Osteocyte (in vitro differentiated cells): ENCODE data around the gene COL15A1. TPM values are rescaled to one million over a fixed set of nuclear protein-coding genes. Genes with fewer than 3 reads are reported as not detected.
"Not testable (repeated sequence)": the region's sequence is repeated elsewhere in the genome, so short reads cannot be mapped to it uniquely, and the experiment has no call there.

Experiments used
- DNase-seq: peaks from one replicate; pipeline ENCODE4 v3.0.0; 2021; ENCODE audit warnings: mixed read lengths; ENCODE audit not compliant: unreplicated experiment; ENCODE audit errors: extremely low spot score
- H3K27ac Mint-ChIP-seq: one replicate; pipeline ENCODE4 v1.8.0; 2021; ENCODE audit warnings: mild to moderate bottlenecking, mixed read lengths; ENCODE audit not compliant: unreplicated experiment
- H3K27me3 Mint-ChIP-seq: one replicate; pipeline ENCODE4 v1.8.0; 2021; ENCODE audit warnings: mixed read lengths; ENCODE audit not compliant: unreplicated experiment
- H3K36me3 Mint-ChIP-seq: one replicate; pipeline ENCODE4 v1.8.0; 2021; ENCODE audit warnings: mixed read lengths; ENCODE audit not compliant: unreplicated experiment
- H3K4me1 Mint-ChIP-seq: one replicate; pipeline ENCODE4 v1.8.0; 2021; ENCODE audit warnings: mixed read lengths; ENCODE audit not compliant: unreplicated experiment
- H3K4me3 Mint-ChIP-seq: one replicate; pipeline ENCODE4 v1.8.0; 2021; ENCODE audit warnings: mild to moderate bottlenecking, moderate library complexity, mixed read lengths; ENCODE audit not compliant: unreplicated experiment
- H3K9me3 Mint-ChIP-seq: one replicate; pipeline ENCODE4 v1.8.0; 2021; ENCODE audit warnings: mixed read lengths; ENCODE audit not compliant: unreplicated experiment
- total RNA-seq: library from RNA; stranded (reverse); gene quantifications from 2 replicates; pipeline ENCODE4 v1.2.1, GENCODE V29; 2021
- TF ChIP-seq, protein P1 (sequence below): fragments of 200-600 bp; sonication (generic); IDR thresholded peaks from 2 replicates; pipeline ENCODE4 v1.5.0; 2021; ENCODE audit warnings: antibody characterized with exemption, mild to moderate bottlenecking, moderate library complexity

COL15A1 gene
- total RNA-seq, 1 donor from 2014 or later: 0.81 TPM

GRCh38 chr9:98908897-98909634 is 34.6 kb upstream of the COL15A1 start:
- Mint-ChIP-seq H3K36me3 (no peaks in the 10 kb centered on the region), H3K27me3 (peaks cover 8% of the 10 kb centered on the region), H3K9me3 (no peaks in the 10 kb centered on the region), H3K4me3 (no peak overlapping the region), H3K27ac (peak overlapping the region; percentile 81), H3K4me1 (peaks cover 34% of the 10 kb centered on the region)
- TF ChIP-seq, protein P1, sequence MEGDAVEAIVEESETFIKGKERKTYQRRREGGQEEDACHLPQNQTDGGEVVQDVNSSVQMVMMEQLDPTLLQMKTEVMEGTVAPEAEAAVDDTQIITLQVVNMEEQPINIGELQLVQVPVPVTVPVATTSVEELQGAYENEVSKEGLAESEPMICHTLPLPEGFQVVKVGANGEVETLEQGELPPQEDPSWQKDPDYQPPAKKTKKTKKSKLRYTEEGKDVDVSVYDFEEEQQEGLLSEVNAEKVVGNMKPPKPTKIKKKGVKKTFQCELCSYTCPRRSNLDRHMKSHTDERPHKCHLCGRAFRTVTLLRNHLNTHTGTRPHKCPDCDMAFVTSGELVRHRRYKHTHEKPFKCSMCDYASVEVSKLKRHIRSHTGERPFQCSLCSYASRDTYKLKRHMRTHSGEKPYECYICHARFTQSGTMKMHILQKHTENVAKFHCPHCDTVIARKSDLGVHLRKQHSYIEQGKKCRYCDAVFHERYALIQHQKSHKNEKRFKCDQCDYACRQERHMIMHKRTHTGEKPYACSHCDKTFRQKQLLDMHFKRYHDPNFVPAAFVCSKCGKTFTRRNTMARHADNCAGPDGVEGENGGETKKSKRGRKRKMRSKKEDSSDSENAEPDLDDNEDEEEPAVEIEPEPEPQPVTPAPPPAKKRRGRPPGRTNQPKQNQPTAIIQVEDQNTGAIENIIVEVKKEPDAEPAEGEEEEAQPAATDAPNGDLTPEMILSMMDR: no peak
- no peak for DNase-seq

- Mint-ChIP-seq H3K4me3 (no peak overlapping the region), H3K27ac (peak overlapping the region; percentile 73), H3K27me3 (peaks cover 14% of the 10 kb centered on the region), H3K9me3 (no peaks in the 10 kb centered on the region), H3K4me1 (peaks cover 34% of the 10 kb centered on the region), H3K36me3 (no peaks in the 10 kb centered on the region)
- TF ChIP-seq, protein P1: no peak
- DNase-seq: no peak
Observed at GRCh38 chr9:98909935-98910334, 33.8 kb upstream of the COL15A1 start.

- Mint-ChIP-seq H3K9me3 (no peaks in the 10 kb centered on the region), H3K36me3 (no peaks in the 10 kb centered on the region), H3K4me1 (peaks cover 34% of the 10 kb centered on the region), H3K27ac (no peak overlapping the region), H3K27me3 (peaks cover 16% of the 10 kb centered on the region), H3K4me3 (no peak overlapping the region)
- peak; percentile 23 for DNase-seq
- TF ChIP-seq, protein P1: no peak
Observed at GRCh38 chr9:98911042-98911441, 32.7 kb upstream of the COL15A1 start.

DNA sequence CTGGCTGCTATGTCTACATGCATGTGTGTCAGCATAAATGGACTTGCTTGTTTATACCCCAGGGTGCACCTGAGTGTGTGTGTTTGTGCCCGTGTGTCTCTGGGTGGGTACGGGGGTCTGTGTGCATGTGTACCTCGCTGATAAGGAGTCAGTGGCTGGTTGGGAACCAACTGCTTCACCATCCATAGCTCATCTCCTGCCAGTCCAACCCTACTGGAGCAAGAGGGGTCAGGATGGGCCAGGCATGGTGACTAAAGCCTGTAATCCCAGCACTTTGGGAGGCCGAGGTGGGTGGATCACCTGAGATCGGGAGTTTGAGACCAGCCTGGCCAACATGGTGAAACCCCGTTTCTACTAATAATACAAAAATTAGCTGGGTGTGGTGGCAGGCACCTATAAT is 32.0 kb upstream of the COL15A1 start:
- not testable (repeated sequence) for H3K36me3 Mint-ChIP-seq, H3K4me3 Mint-ChIP-seq, H3K9me3 Mint-ChIP-seq, H3K27ac Mint-ChIP-seq
- peak; percentile 64 for DNase-seq
- peaks cover 30% of the 10 kb centered on the region for H3K4me1 Mint-ChIP-seq
- H3K27me3 Mint-ChIP-seq: peaks cover 16% of the 10 kb centered on the region

DNA sequence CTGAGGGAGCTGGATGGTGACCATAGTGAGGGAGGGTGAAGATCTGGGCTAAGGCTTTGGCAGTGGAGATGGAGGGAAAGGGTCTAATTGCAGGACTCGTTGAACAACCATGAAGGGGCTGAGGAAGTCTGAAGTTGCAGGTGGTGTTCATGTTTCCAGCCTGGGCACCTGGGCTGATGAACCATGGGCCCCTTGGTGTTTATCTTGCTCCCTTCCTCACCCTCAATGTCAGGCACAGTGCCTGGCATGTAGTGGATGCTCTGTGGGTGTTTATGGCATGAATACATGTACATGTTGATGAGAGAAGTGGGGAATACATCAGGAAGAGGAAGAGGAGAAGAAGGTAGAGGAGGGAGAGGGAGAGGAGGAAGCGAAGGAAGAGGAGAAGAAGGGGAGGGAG is 31.3 kb upstream of the COL15A1 start:
- peaks cover 22% of the 10 kb centered on the region for H3K4me1 Mint-ChIP-seq
- H3K27ac Mint-ChIP-seq: no peak overlapping the region
- peak; percentile 34 for DNase-seq
- TF ChIP-seq, protein P1: no peak
- H3K36me3 Mint-ChIP-seq: no peaks in the 10 kb centered on the region
- no peaks in the 10 kb centered on the region for H3K9me3 Mint-ChIP-seq
- no peak overlapping the region for H3K4me3 Mint-ChIP-seq
- H3K27me3 Mint-ChIP-seq: peaks cover 16% of the 10 kb centered on the region
